Right atrium auricular region (tissue), 2 donors: ENCODE data around the gene PRKCA. TPM values are rescaled to one million over a fixed set of nuclear protein-coding genes. Genes with fewer than 3 reads are reported as not detected.
"Not testable (repeated sequence)": the region's sequence is repeated elsewhere in the genome, so short reads cannot be mapped to it uniquely, and the experiment has no call there.

Experiments used
- DNase-seq: peaks from one replicate; pipeline ENCODE4 v3.0.0-alpha.2; 2019; ENCODE audit warnings: low spot score
- H3K27ac ChIP-seq, 2 donors: fragments of 200-600 bp; sonication (generic); 1 replicate in 1 of 2; 2 replicates in 1 of 2; pipeline ENCODE4 v1.5.1; 2016 to 2019
- H3K27me3 ChIP-seq, 2 donors: fragments of 200-600 bp; sonication (generic); one replicate each; pipeline versions ENCODE4 v1.5.1 to v1.6.0; 2017 to 2019
- H3K36me3 ChIP-seq: fragments of 200-600 bp; sonication (generic); one replicate; pipeline ENCODE4 v1.5.1; 2016
- H3K4me1 ChIP-seq, 2 donors: fragments of 200-600 bp; sonication (generic); one replicate each; pipeline versions ENCODE4 v1.5.1 to v1.6.0; 2017 to 2019
- H3K4me3 ChIP-seq, 2 donors: fragments of 200-600 bp; sonication (generic); 1 replicate in 1 of 2; 2 replicates in 1 of 2; pipeline ENCODE4 v1.5.1; 2017 to 2019; ENCODE audit warnings: mild to moderate bottlenecking in 1 of 2, moderate library complexity in 1 of 2
- H3K9me3 ChIP-seq, 2 donors: fragments of 200-600 bp; sonication (generic); one replicate each; pipeline ENCODE4 v1.5.1; 2019
- total RNA-seq, 2 donors: library from RNA; depleted of rRNA; stranded (reverse); fragments of >200 nt; gene quantifications; one replicate each; pipeline ENCODE4 v1.1.0, GENCODE V29; 2016
- TF ChIP-seq, protein P1 (sequence below), 2 donors: fragments of 200-600 bp; sonication (generic); IDR thresholded peaks; one replicate each; pipeline ENCODE4 v1.5.1; 2019; ENCODE audit warnings: antibody characterized with exemption in 2 of 2

The PRKCA gene
- total RNA-seq, 2 donors from 2014 or later: 6.4 to 6.6 TPM

DNA sequence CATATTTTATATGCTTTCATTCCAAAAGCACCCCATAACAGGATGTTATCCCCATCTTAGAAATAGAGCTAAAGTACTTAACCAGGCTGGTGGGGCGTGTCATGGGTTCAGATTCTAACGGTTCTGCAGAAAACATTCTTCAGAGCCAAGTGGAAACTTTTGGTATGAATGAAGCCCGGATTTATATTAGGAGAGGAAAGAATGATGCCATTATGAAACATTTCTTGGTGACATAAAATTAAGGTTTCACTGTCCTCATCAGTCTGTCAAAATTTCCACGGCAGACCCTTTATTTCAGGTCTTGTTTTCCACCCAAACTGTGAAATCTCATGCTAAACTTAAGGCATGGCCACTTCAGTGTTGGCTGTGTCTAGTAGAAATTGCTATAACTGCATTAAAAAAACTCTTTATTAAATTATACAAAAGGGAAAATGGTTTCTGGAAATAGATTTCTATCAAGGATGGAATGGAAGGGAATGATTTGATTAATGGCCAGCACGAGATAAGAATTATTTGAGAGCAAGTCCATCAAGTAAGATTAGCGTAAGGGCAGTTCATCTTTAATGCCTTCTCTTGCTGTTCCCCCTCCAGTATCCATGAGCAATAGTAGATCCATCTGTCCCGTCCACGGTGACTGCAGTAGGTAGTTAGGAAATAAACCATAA lies 11.7 kb downstream of the PRKCA start:
- Histone ChIP-seq H3K27ac (no peak overlapping the region), H3K4me3 (no peak overlapping the region), H3K36me3 (no peaks in the 10 kb centered on the region), H3K4me1 (peaks cover 0 to 7% of the 10 kb centered on the region in 2 donors), H3K27me3 (no peaks in the 10 kb centered on the region), H3K9me3 (no peaks in the 10 kb centered on the region)
- DNase-seq: no peak
- TF ChIP-seq, protein P1, sequence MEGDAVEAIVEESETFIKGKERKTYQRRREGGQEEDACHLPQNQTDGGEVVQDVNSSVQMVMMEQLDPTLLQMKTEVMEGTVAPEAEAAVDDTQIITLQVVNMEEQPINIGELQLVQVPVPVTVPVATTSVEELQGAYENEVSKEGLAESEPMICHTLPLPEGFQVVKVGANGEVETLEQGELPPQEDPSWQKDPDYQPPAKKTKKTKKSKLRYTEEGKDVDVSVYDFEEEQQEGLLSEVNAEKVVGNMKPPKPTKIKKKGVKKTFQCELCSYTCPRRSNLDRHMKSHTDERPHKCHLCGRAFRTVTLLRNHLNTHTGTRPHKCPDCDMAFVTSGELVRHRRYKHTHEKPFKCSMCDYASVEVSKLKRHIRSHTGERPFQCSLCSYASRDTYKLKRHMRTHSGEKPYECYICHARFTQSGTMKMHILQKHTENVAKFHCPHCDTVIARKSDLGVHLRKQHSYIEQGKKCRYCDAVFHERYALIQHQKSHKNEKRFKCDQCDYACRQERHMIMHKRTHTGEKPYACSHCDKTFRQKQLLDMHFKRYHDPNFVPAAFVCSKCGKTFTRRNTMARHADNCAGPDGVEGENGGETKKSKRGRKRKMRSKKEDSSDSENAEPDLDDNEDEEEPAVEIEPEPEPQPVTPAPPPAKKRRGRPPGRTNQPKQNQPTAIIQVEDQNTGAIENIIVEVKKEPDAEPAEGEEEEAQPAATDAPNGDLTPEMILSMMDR (IDR thresholded peaks at IDR 0.05): no peak

DNA sequence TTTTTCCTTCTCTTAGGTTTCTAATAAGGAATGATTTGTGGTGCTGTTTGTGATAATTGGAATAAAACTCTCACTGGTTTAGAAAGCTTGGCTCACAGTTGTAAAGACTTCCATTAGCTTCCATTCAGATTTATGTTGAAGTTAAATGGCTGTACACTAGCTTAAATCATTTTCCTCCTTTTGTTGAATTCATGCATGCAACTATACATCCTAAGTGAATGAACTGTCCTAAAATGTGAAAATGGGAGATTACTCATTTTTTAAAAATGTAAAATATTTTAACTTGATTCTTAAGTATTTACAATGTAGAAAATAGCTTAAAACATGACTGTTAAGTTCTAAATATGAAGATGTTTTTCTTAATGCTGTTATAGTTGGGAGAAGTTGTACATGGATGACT lies 15.2 kb downstream of the PRKCA start:
- Histone ChIP-seq H3K9me3 (peaks cover 0 to 9% of the 10 kb centered on the region in 2 donors), H3K4me1 (peaks cover 0 to 7% of the 10 kb centered on the region in 2 donors), H3K27ac (no peak overlapping the region), H3K27me3 (no peaks in the 10 kb centered on the region), H3K4me3 (no peak overlapping the region), H3K36me3 (no peaks in the 10 kb centered on the region)
- TF ChIP-seq, protein P1 (IDR thresholded peaks at IDR 0.05): no peak
- DNase-seq: no peak

DNA sequence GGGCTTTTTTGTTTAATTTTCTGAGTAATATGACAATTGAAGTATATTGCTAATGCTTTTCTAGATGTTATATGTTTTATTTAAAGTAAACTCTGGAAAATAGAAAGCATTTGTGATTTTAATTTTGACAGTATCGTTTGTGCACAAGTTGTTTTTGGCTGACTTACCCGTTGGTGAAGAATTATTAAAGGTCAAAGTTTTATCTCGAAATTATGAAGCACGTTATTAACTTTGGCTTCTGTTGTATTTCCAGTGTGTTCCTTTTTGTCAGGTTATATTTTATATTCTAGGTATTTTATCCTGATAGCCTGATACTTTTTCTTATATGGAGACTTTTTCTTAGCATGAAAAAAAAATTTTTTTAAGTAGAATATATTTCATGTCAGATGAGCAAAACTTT lies 16.8 kb downstream of the PRKCA start:
- H3K27me3 ChIP-seq: no peaks in the 10 kb centered on the region
- H3K36me3 ChIP-seq: no peaks in the 10 kb centered on the region
- TF ChIP-seq, protein P1 (IDR thresholded peaks at IDR 0.05): no peak
- peaks cover 0 to 7% of the 10 kb centered on the region in 2 donors for H3K4me1 ChIP-seq
- H3K4me3 ChIP-seq: no peak overlapping the region
- H3K9me3 ChIP-seq: peaks cover 0 to 9% of the 10 kb centered on the region in 2 donors
- no peak for DNase-seq
- H3K27ac ChIP-seq: no peak overlapping the region

DNA sequence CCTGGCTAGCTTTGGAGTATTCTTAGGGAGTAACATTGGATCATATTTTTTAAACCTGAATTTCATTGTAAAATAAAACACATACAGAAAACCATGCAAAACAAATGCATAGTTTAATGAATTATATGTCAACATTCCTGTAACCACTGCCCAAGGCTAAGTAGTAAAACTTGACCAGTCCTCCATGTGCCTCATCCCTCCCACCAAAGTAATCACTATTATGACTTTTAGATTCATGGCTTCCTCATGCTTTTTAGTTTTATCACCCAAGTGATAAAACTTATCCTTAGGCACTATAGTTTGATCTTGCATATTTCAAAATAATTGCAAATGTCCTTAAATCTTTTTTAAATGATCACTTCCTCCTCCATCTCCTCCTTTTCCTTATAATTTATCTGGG lies 20.4 kb downstream of the PRKCA start:
- no peak overlapping the region for H3K27ac ChIP-seq
- H3K27me3 ChIP-seq: no peaks in the 10 kb centered on the region
- no peaks in the 10 kb centered on the region for H3K36me3 ChIP-seq
- no peak for DNase-seq
- H3K9me3 ChIP-seq: peaks cover 0 to 9% of the 10 kb centered on the region in 2 donors
- H3K4me3 ChIP-seq: no peak overlapping the region
- TF ChIP-seq, protein P1 (IDR thresholded peaks at IDR 0.05): no peak
- no peaks in the 10 kb centered on the region for H3K4me1 ChIP-seq

DNA sequence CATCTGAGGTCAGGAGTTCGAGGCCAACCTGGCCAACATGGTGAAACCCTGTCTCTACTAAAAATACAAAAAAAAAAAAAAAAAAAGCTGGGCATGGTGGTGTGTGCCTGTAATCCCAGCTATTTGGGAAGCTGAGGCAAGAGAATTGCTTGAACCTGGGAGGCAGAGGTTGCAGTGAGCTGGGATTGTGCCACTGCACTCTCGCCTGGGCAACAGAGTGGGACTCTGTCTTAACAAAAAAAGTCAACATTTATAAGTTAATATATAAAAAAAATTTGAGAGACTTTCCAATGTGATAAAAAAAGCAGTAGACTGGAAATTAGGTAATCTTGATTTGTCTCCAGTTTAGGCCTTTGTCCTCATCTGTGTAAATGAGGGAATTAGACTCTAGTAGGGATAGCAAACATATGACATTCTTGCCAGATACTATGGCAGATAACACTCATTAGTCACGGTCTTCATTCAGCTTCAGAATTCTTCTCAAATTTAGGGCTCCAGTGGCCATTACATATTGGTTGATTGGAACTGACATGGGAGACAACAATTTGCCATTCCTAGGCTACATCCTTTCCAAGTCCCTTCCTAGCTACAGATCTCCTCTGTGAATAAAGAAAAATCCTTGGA lies 22.1 kb downstream of the PRKCA start:
- not testable (repeated sequence) for H3K4me1 ChIP-seq, H3K36me3 ChIP-seq, H3K4me3 ChIP-seq, H3K9me3 ChIP-seq, H3K27me3 ChIP-seq, DNase-seq, H3K27ac ChIP-seq

DNA sequence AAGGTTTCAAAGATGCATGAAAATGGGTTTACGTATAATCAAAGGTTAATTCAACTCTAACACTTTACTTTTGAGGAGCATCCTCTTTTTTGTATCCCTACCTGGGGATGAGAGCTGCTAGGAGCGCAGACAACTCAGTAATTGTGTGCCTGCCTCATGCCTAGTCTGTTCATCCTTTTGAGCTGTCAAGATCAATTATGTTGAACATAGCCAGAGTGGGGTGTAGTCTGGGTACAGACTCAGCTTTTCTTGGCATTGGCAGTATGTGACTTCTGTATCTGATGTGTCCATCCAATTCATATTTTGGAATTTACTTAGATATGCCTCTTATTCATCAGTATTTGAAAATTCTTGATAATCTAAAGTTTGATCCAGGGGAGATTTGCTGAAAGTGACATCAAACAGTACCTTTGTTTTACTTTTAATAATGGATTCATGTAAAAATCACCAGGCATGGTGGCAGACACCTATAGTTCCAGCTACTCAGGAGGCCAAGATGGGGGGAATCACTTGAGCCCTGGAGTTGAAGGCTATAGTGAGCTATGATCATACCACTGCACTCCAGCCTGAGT lies 24.1 kb downstream of the PRKCA start:
- Histone ChIP-seq H3K27me3 (no peaks in the 10 kb centered on the region), H3K27ac (no peak overlapping the region), H3K9me3 (peaks cover 0 to 7% of the 10 kb centered on the region in 2 donors), H3K4me1 (no peaks in the 10 kb centered on the region), H3K36me3 (no peaks in the 10 kb centered on the region), H3K4me3 (no peak overlapping the region)
- TF ChIP-seq, protein P1 (IDR thresholded peaks at IDR 0.05): no peak
- DNase-seq: no peak
